HFF-Myc (cell line): ENCODE data around the gene CYTL1.

Experiments
- DNase-seq: peaks from one replicate; pipeline ENCODE4 v3.0.0-alpha.2; 2011; ENCODE audit warnings: low read depth; ENCODE audit errors: extremely low read depth
- H3K4me3 ChIP-seq: replicated peaks from 2 replicates; pipeline ENCODE4 v1.5.1; 2011; ENCODE audit warnings: low read depth, mild to moderate bottlenecking, control low read depth, low read length
- CTCF ChIP-seq: IDR thresholded peaks from 2 replicates; pipeline ENCODE4 v1.5.1; 2012; ENCODE audit warnings: mild to moderate bottlenecking, low read depth, low read length, control low read depth; ENCODE audit errors: missing control alignments

The CYTL1 gene

GRCh38 chr4:5043579-5043978 lies 24.3 kb upstream of the CYTL1 start:
- DNase-seq: no peak
- TF ChIP-seq CTCF: no peak
- H3K4me3 ChIP-seq: no peak overlapping the region

- DNase-seq: no peak
- H3K4me3 ChIP-seq: no peak overlapping the region
- no peak for TF ChIP-seq CTCF
Observed at GRCh38 chr4:5041699-5042098, 22.4 kb upstream of the CYTL1 start.

- TF ChIP-seq CTCF: no peak
- DNase-seq: no peak
- H3K4me3 ChIP-seq: no peak overlapping the region
Observed at GRCh38 chr4:5040856-5041620, 21.8 kb upstream of the CYTL1 start.

GRCh38 chr4:5039800-5040199 lies 20.5 kb upstream of the CYTL1 start:
- TF ChIP-seq CTCF: no peak
- no peak for DNase-seq
- H3K4me3 ChIP-seq: no peak overlapping the region

- DNase-seq: peak; percentile 71
- H3K4me3 ChIP-seq: no peak overlapping the region
- no peak for TF ChIP-seq CTCF
Observed at GRCh38 chr4:5037553-5038551, 18.6 kb upstream of the CYTL1 start.

- H3K4me3 ChIP-seq: no peak overlapping the region
- DNase-seq: peak; percentile 67
- TF ChIP-seq CTCF: no peak
Observed at GRCh38 chr4:5036239-5036638, 17.0 kb upstream of the CYTL1 start.
